HG03565 (cell line): Measurements from ENCODE around the gene QPCTL.
"Not testable (repeated sequence)": the region's sequence is repeated elsewhere in the genome, so short reads cannot be mapped to it uniquely, and the experiment has no call there.

Experiments
- ATAC-seq: cut with Tn5 transposase; IDR thresholded peaks from one replicate; pipeline ENCODE4 v1.9.1; 2021; ENCODE audit warnings: mild to moderate bottlenecking, moderate library complexity; ENCODE audit not compliant: unreplicated experiment

The QPCTL gene

DNA sequence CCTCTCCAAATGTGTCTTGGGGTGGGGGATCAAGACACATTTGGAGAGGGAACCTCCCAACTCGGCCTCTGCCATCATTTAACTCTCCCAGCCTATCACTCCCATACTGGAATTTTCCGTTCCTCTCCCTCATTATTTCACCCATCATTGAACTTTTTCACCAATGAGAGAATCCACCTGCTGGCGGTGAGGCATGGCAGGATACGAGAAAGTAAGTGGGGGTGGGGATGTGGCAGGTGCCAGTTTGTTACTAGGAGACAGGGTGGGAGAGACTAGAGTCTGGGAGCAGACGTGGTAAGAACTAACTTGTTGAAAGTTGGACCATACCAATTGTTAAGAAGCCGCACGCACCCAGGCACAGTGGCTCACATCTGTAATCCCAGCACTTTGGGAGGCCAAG lies 17.5 kb upstream of the QPCTL start:
- ATAC-seq = no peak

DNA sequence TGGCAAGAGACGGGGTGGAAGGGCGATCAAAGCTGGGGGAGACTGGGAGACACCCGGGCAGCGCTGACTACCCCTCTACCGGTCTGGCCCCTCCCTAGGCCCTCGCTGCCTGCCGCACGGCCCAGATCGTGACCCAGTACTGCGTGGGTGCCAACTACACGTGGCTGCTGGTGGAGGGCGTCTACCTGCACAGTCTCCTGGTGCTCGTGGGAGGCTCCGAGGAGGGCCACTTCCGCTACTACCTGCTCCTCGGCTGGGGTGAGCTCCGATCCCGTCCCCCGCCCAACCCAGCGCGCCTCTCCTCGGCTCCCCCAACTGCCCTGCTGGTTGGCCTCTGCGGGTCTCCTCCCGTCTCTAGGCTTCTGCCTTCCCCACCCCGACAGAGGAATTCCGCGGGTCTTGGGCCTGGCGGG lies 15.6 kb upstream of the QPCTL start:
- no peak for ATAC-seq

DNA sequence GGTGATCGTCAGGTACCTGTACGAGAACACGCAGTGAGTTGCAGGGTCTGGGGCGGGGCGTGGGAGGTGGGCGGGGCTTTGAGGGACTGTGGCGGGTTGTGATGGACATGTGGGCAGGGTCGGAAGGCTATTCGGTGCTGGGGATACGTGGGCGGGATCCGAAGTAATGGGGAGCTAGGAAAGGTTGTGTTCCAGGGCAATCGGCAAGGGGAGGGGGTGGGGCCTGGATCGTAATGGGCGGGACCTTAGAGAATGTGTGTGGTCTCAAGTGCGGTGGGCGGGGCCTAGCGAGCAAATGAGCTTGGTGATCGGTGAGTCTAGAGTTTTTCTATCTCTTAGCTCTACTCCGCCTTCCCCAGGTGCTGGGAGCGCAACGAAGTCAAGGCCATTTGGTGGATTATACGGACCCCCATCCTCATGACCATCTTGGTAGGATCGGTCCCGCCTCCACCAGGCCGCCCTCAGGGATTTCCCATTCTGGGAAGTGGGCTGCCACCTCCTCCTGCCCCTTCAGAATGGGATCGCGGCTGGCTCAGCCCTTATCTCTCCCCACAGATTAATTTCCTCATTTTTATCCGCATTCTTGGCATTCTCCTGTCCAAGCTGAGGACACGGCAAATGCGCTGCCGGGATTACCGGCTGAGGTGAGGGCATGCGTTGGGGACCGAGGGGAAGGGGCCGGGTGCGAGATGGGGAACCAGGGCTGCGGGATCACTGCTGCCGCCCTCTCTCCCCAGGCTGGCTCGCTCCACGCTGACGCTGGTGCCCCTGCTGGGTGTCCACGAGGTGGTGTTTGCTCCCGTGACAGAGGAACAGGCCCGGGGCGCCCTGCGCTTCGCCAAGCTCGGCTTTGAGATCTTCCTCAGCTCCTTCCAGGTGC lies 14.9 kb upstream of the QPCTL start:
- ATAC-seq = no peak

DNA sequence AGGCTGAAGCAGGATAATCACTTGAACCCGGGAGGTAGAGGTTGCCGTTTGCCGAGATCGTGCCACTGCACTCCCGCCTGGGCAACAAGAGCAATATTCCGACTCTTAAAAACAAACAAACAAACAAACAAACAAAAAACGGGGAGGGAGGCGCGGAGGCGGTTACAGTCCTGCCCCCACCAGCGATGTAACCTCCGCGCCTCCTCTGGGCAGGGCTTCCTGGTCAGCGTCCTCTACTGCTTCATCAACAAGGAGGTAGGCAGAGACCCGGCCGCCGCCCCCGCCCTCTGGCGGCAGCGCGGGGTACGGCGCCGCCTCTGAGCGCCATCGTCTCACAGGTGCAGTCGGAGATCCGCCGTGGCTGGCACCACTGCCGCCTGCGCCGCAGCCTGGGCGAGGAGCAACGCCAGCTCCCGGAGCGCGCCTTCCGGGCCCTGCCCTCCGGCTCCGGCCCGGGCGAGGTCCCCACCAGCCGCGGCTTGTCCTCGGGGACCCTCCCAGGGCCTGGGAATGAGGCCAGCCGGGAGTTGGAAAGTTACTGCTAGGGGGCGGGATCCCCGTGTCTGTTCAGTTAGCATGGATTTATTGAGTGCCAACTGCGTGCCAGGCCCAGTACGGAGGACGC lies 11.0 kb upstream of the QPCTL start:
- ATAC-seq = peak; percentile 59

DNA sequence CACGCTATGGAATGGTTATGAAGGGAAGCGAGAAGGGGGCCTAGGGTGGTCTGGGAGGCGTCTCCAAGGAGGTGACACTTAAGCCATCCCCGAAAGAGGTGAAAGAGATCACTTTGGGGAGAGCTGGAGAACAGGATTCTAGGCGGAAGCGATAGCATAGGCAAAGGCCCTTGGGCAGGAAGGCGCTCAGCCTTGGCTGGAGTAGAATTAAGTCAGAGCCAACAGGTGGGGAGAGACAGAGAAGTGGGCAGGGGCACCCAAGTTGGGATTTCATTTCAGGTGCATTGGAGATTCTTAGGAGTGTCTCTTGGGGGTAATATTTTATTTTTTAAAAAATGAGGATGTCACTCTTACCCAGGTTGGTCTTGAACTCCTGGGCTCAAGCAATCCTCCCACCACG lies 10.3 kb upstream of the QPCTL start:
- ATAC-seq = no peak

DNA sequence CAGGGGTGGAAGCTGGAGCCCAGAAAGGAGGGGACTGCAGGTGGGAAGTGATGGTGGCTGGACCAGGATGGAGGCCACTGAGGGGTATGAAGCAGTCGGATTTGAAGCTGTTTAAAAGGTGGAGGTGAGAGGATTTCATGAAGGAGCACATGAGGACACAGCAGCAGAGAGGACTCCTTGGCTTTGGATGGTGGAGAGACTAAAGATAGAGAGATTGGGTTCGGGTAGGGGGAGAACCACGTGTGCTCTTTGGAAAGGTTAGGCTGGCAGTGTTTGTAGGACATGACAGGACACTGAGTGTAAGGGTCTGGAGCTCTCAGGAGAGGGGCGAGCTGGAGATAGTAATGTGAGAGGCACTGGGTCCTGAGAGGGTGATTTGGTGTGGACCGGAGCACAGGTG lies 9.6 kb upstream of the QPCTL start:
- no peak for ATAC-seq

DNA sequence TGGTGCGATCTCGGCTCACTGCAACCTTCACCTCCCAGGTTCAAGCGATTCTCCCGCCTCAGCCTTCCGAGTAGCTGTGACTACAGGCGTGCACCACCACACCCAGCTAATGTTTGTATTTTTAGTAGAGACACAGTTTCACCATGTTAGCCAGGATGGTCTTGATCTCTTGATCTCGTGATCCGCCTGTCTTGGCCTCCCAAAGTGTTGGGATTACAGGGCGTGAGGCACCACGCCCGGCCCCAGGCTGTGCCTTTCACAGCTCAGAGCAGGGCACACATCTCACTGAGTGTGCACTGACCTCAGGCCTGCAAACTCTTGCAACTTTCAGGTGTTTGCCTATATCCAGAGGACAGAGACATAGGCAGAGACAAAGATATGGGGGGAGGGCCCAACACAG lies 7.4 kb upstream of the QPCTL start:
- ATAC-seq = not testable (repeated sequence)

DNA sequence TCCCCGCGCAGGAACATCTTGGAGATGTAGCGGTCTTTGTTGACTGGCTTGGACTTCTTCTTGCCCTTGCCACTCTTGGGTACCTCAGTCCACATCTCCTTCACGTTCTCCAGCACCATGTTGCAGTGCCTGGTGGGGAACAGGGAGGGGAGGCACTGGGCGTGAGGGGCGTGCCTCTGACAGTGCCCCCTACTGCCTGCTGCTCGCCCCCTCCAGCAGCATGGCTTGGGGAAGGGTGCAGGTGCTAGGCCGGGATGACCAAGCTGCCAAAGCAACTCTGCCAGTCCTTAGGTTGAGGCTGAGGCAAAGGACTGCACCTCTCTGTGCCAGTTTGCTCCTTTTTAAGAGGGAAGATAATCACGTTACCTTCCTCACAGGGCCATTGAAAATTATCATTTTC lies 4.9 kb upstream of the QPCTL start:
- ATAC-seq = no peak

DNA sequence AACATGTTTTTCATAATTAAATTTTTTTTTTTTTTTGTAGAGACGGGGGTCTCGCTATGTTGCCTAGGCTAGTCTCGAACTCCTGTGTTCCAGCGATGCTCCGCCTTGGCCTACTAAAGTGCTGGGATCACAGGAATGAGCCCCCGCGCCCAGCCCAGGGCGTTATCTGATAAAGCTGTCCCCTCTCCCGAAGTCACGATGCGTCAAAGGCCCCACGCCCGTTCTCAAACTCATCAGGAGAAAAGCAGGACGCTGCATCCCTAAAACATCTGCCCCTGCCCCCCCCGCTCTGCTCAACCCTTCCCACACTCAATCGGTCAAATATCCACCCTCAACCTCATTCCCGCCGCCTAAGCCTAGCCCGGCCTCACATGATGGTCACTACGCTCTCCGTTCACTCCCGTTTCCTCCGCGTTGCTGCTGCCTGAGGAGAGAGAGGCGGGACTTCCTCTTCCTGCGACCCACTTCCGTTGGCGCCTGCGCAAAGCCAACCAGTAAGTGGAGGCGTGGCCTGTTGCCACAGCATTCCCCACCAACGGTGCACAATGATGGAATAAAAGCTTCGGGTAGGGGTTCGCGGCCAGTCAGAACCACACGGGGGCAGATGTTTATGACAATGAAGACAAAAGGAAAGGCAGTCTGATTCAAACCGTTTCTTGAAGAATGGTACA lies 815 bp upstream of the QPCTL start, which contains the start of gene SNRPD2:
Gene SNRPD2 (minus strand): TSS at position 438 of the 671 bp plus-strand sequence. CDS start 65 bp downstream, at position 373.
- ATAC-seq = peak; percentile 34

DNA sequence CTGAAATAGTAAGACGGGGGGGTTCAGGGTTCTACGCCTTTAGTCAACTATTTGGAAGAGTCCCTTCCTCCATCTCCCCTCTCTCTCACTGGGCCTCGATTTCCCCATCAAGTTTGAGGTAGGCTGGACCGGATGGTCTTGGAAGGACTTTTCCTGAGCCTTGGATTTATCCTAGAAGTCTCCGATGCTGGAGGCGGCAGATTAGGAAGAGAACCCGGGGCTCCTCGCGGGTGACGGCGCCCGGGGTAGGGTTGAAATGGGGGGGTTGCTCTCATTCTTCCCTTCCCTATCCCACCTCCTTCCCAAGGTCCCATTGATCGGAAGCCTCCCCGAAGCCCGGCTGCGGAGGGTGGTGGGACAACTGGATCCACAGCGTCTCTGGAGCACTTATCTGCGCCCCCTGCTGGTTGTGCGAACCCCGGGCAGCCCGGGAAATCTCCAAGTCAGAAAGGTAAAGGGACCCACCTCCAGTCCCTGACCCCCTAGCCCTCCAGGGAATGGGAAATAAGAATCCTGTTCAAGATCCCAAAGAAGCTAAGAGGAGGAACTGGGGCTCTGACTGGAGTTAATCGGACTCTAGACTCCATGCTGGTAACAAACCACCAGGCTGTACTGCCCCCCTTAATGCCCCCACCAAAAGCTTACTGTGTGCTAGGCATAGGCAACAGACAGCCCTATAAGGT lies 781 bp downstream of the QPCTL start:
- no peak for ATAC-seq

DNA sequence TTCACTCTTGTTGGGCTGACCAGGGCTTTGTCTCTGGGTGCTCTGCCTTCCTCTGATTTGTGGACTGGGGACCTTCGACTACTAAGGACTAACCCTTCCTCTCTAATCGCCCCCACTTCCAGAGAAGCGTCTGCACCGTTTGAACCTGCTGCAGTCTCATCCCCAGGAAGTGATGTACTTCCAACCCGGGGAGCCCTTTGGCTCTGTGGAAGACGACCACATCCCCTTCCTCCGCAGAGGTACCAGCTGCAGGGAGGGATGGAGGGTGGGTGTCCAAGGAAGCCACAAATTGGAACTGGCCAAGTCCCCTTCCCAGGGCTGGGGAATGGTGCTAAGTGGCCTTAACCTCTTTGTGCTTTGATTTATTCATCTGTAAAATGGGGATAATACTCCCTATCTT lies 9.2 kb downstream of the QPCTL start:
- ATAC-seq = no peak

DNA sequence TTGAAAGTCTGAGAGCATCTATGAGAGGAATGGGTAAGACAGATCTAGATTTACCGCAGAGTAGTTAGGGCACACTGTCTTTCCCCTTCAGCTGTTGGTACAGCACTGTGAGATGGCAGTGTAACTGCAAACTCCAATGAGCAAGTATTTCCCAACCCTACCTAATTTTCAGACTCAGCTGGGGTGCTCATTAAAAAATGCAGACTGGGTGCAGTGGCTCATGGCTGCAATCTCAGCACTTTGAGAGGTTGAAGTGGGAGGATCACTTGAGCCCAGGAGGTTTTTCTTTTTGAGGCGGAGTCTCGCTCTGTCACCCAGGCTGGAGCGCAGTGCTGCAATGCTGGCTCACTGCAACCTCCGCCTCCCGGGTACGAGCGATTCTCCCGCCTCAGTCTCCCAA lies 12.6 kb downstream of the QPCTL start:
- ATAC-seq = no peak

DNA sequence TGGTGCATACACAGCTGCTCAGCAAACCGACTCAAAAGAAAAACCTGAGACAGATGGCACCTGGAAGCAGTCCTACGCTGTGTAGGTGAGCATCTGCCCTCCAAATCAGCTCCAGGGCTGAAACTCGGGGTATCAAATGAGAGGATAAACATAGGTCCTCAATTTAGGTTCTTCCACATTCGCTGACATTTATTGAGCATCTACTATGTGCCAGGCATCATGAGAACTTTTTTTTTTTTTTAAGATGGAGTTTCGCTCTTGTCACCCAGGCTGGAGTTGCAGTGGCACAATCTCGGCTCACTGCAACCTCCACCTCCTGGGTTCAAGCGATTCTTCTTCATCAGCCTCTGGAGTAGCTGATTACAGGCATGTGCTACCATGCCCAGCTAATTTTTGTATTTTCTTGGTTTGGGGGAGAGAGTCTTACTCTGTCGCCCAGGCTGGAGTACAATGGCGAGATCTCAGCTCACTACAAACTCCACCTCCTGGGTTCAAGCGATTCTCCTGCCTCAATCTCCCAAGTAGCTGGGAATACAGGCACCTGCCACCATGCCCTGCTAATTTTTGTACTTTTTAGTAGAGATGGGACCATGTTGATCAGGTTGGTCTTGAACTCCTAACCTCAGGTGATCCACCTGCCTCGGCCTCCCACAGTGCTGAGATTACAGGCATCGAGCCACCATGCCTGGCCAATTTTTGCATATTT lies 13.4 kb downstream of the QPCTL start:
- ATAC-seq = no peak

DNA sequence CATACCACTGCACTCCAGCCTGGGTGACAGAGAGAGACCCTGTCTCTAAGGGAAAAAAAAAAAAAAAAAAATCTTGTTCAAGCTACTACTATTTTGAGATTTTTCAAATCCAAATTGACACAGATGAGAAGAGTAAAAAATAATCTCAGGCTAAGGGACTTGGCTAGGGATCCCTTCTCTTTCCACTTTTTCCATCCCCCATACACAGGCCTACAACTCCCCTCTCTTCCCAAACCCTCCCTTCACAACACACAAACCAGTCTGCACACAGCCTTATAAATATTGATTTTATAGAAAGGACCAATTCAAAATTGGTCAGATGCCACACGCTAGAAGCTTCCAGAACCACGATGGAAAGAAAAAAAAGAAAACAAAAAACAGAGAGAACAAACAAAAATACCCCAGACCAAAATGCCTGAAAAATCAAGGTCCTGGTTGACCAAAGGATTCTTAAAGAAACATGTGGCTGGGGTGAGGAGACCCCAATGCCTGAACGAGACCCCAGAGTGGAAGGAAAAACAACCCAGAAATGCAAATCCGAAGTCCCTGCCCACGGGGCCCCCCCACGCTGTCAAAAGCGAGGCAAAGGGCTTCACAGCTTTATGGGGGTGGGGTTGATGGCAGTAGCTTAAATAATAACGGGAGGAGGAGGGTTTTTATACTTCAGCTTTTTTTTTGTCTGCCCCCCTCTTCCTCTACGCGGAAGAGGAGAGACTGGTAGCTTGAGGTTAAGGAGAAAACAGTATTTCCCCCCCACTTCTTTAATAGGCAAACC lies 18.1 kb downstream of the QPCTL start:
- ATAC-seq = no peak

DNA sequence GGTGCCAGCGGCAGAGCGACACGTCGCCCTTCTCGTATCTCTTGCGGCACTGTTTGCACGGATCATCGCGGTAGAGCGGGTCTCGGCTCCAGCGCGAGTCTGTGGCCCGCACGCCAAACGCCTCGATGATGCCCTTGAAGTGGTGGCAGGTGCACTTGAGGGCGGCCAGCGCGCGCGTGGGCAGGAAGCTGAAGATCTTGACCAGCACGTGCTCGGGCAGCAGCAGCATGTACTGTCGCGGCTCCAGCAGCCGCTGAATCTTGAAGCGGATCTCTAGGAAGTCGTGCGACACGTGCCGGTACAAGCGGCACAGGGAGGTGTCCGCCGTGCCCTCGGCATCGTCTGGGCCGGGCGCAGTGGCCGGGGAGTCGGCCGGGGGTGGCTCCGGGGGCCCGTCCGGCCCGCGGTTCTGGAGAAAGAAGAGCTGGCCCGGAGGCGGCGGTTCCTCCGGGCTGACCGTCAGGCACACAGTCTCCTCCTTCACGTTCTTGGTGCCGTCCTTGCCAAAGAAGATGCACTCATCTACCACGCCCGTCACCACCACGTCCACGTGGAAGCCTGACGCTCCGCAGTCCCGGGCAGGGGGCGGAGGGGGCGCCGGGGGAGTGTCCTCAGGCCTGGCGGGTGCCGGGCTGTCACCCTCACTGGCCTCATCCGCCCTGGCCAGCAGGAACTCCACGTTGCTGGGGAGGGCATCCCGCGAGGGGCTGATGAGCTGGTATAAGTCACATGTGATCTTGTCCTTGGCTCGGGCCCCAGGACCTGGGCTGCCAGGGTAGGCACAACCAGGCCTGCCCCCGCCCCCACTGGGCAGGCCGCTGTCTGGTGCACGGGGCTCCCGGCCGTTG lies 19.6 kb downstream of the QPCTL start:
- no peak for ATAC-seq

DNA sequence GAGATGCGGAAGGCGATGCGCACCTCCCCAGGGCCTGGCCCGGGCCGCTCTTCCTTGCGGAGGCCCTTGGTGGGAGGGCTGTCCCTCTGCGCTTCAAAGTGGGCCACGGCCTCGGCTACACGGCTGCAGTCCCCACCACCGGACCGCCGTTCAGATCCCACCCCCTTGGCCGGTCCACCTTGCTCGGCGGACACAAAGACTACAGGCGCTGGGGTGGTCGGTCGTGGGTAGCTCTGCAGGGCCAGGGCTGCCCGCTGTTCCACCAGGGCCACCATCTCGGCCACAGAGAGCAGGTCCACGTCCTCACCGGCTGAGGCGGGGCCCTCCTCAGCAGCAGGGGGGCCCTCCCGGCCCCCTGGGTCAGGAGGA lies 20.2 kb downstream of the QPCTL start:
- no peak for ATAC-seq

DNA sequence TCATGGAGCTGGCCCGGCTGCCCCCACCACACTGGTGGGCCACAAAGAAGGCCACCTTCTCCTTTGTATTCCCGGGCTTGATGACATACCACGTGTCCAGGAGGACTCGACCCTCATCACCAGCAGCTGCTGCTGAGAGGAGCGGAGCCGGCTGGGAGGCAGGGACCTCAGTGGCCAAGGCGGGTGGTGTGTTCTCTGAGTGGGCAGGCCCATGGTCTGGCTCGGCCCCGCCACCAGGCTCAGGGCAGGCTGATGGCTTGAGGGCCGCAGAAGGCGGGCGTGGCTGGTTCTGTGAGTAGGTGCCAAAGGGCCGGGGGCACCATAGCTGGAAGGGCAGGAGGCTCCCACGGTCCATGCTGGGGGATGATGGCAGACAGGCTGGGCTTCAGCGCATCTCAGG lies 20.7 kb downstream of the QPCTL start:
- no peak for ATAC-seq

DNA sequence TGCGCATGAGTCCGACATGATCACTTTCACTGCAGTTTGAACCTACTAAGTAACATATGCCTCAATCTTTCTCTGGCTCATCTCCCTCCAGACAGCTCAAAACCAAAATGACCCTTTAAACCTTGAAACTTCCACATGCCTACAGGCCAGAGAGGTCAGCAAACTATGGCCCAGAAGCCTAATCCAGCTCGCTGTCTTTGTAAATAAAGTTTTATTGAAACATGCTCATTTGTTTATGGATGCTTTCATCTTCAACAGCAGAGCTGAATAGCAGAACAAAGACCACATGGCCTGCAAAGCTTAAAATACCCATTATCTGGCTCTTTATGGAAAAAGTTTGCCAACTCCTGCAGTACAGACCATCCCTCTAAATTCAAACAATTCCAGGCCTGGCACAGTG lies 22.7 kb downstream of the QPCTL start:
- ATAC-seq = no peak
